ENCODE measurements around the gene ANKHD1. TPM values are rescaled to one million over a fixed set of nuclear protein-coding genes. Genes with fewer than 3 reads are reported as not detected.
"Not testable (repeated sequence)": the region's sequence is repeated elsewhere in the genome, so short reads cannot be mapped to it uniquely, and the experiment has no call there.

Gene ANKHD1
- polyA plus RNA-seq, 3 donors = 32.7 to 42.7 (median 36.8) TPM

DNA sequence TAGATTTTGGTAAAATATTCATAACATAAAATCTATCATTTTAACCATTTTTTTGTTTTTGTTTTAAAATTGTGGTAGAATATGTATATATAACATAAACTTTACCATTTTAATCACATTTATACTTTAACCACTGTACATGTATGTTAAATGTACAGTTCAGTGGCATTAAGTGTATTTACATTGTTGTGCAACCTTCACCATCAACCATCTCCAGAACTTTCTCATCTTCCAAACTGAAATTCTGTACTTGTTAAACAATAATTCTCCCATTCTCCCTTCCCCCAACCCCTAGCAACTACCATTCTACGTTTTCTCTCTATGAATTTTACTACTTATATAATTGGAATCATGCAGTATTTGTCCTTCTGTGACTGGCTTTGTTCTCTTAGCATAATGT is 11.6 kb downstream of the ANKHD1 start:
- WGBS, 3 donors = 67 to 74% (median 69%) methylated on average over 1 of the region's 1 CpG

DNA sequence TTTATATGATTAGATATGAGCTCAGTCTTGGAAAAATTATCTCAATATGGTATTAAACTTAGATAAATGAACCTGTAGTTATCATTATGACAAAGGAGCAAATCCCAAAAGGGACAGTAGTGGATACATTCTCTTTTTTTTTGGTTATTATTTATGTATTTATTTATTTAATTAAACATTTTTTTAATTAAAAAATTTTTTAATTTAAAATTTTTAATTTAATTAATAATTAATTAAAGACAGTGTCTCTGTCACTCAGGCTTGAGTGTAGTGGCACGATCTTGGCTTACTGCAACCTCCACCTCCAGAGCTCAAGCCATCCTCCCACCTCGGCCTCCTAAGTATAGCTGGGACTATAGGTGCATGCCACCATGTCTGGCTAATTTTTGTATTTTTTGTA is 15.6 kb downstream of the ANKHD1 start:
- 98% methylated on average over 2 of the region's 2 CpGs for WGBS, 3 donors

More for the DNA sequence above, 11.6 kb downstream of the ANKHD1 start:
- H3K27ac ChIP-seq (ENCODE audit: low read depth, low read length) = no peak overlapping the region

DNA sequence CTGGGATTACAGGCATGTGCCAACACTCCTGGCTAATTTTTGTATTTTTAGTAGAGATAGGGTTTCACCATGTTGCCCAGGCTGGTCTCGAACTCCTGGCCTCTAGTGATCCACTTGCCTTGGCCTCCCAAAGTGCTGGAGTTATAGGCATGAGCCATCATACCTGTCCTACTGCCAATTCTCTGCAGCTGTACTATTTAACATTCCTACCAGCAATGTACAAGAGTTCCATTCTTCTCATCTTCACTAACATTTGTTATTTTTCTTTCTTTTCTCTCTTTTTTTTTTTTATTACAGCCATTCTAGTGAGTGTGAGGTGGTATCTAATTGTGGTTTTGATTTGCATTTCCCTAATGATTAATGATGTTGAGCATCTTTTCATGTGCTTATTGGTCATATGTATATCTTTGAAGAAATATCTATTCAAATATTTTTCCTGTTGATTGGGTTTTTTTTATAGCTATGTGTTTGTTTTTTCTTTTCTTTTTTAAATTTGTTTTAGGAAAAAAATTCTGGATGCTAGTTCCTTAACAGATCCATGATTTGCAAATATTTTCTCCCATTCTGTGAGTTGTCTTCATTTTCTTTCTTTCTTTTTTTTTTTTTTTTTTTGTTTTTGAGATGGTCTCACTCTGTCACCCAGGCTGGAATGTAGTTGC is 17.4 kb downstream of the ANKHD1 start:
- 95 to 100% (median 100%) methylated on average over 1 of the region's 1 CpG for WGBS, 3 donors

More for the DNA sequence above, 15.6 kb downstream of the ANKHD1 start:
- no peak overlapping the region for H3K27ac ChIP-seq (ENCODE audit: low read depth, low read length)

DNA sequence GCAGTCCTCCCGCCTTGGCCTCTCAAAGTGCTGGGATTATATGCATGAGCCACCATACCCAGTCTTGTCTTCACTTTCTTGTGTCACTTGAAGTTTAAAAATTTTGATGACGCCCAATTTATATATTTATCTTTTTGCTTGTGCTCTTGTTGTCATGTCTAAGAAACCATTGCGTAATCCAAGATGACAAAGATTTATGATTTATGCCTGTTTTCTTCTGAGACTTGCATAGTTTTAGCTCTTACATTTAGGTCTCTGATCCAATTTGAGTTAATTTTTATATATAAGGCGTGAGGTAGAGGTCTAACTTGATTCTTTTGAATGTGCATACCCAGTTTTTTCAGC is 18.6 kb downstream of the ANKHD1 start:
- H3K27ac ChIP-seq (ENCODE audit: low read depth, low read length) = no peak overlapping the region
- WGBS, 3 donors = 92 to 94% (median 93%) methylated on average over 4 of the region's 4 CpGs

More for the DNA sequence above, 17.4 kb downstream of the ANKHD1 start:
- H3K27ac ChIP-seq (ENCODE audit: low read depth, low read length) = no peak overlapping the region

DNA sequence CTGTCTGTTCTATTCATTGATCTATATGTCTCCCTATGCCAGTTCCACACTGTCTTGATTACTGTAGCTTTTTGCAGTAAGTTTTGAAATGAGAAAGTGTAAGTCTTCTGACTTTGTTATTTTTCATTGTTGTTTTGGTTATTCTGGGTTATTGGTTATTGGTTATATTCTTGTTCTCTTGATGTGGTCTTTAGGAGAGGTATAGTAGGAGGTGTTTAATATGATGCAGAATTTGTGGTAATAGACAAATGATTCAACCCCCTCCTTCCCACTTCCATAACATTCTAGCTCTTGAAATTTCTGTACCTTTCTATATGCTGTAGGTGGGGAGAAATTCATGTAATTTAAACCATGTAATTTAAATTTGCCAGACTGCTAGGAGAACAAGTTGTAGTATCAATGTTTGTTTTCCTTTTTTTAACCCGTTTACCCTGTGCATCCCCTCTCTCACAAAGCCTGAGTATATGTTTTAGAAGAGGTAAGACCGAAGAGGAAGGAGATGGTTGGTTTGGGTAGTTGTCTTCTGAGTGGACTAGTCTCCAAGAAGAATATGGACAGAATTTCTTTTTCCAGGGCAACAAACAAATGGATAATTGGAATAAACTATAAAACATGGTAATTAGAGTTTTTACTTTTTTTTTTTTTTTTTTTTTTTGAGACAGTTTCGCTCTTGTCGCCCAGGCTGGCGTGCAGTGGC is 19.2 kb downstream of the ANKHD1 start:
- WGBS, 3 donors = 83 to 92% (median 91%) methylated on average over 5 of the region's 5 CpGs

DNA sequence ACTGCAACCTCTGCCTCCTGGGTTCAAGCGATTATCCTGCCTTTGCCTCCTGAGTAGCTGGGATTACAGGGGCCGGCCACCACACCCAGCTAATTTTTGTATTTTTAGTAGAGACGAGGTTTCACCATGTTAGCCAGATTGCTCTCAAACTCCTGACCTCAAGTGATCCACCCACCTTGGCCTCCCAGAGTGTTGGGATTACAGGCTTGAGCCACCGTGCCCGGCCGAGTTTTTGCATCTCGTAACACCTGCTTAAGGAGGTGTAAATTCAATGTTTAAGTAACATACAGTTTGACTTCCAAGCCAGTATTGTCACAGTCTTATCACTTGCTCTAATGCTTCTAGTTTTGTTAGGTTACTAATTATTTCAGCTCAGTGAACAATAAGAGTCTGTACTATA is 19.7 kb downstream of the ANKHD1 start:
- WGBS, 3 donors = 61 to 83% (median 81%) methylated on average over 7 of the region's 7 CpGs
- H3K27ac ChIP-seq (ENCODE audit: low read depth, low read length) = not testable (repeated sequence)

More for the DNA sequence above, 19.2 kb downstream of the ANKHD1 start:
- H3K27ac ChIP-seq (ENCODE audit: low read depth, low read length) = no peak overlapping the region

DNA sequence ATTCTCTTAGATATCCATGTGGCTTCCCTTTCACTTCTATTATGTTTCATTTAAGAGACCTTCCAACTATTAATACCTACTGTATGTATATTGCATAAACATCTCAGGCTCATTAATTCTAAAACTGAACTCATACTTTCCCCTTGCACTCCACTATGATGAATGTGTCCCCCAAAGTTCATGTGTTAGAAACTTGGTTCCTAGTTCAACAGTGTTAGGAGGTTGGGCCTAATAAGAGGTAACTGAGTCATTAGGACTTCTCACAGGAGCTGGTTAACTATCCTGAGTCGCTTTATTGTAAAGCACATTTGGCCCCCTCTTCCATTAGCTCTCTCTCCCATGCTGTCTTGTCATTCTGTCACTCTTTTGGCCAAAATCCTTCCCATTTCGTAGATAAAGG is 22.0 kb downstream of the ANKHD1 start:
- H3K27ac ChIP-seq (ENCODE audit: low read depth, low read length) = no peak overlapping the region
- 87 to 99% (median 96%) methylated on average over 2 of the region's 2 CpGs for WGBS, 3 donors

DNA sequence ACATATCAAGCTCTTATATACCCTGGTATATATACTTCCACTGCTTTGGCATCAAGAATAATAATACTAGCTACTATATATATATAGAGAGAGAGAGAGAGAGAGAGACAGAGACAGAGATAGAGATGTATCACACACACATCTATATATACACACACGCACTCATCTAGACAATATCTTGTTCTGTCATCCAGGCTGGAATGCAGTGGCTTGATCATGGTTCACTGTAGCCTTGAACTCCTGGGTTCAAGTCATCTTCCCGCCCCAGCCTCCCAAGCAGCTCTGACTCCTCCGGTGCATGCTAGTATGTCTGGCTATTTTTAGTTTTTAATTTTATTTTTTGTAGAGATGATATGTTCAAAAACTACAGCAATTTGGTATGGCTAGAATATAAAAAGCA is 22.5 kb downstream of the ANKHD1 start:
- no peak overlapping the region for H3K27ac ChIP-seq (ENCODE audit: low read depth, low read length)
- 61 to 82% (median 82%) methylated on average over 3 of the region's 3 CpGs for WGBS, 3 donors

DNA sequence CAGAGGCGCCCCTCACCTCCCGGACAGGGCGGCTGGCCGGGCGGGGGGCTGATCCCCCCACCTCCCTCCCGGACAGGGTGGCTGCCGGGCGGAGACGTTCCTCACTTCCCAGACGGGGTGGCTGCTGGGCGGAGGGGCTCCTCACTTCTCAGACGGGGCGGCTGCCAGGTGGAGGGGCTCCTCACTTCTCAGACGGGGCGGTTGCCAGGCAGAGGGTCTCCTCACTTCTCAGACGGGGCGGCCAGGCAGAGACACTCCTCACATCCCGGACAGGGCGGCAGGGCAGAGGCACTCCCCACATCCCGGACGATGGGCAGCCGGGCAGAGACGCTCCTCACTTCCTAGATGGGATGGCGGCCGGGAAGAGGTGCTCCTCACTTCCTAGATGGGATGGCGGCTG is 26.1 kb downstream of the ANKHD1 start:
- not testable (repeated sequence) for H3K27ac ChIP-seq (ENCODE audit: low read depth, low read length)
- WGBS, 3 donors = 94 to 95% methylated on average over 19 to 20 of the region's 26 CpGs; no CpG with 5 or more reads in 1 of the 3 donors

DNA sequence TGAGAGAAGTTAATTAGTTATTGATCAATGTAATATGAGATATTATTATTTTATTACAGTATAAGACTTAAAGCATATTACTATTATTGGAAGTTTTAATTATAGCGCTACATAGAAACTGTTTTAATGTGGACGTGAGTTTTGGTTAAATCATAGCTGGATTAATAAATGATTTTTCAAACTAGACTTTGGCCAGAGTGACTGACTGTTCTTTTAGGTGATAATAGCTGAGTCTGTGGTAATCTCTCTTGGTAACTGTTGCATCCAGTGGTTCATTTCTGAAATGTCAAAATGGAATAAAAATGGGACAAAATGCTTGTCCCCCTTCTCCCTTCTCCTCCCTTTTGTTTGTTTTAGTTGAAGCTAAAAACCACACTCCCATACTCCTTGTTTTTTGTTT is 28.1 kb downstream of the ANKHD1 start:
- 75 to 94% (median 89%) methylated on average over 2 of the region's 2 CpGs for WGBS, 3 donors
- no peak overlapping the region for H3K27ac ChIP-seq (ENCODE audit: low read depth, low read length)

DNA sequence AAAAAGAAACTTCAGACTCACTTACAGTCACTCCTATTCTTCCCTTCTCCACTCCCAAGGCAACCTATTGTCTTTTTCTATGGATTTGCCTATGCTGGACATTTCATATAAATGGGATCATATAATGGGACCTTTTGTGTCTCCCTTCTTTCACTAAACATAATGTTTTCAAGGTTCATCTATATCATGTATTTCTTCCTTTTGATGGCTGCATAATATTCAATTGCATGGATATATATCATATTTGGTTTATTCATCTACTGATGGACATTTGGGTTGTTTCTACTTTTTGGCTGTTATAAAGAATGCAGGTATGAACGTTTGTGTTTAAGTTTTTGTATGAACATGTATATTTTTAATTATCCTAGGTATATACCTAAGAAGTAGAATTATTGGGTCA is 30.6 kb downstream of the ANKHD1 start:
- 74 to 82% (median 76%) methylated on average over 1 of the region's 1 CpG for WGBS, 3 donors

DNA sequence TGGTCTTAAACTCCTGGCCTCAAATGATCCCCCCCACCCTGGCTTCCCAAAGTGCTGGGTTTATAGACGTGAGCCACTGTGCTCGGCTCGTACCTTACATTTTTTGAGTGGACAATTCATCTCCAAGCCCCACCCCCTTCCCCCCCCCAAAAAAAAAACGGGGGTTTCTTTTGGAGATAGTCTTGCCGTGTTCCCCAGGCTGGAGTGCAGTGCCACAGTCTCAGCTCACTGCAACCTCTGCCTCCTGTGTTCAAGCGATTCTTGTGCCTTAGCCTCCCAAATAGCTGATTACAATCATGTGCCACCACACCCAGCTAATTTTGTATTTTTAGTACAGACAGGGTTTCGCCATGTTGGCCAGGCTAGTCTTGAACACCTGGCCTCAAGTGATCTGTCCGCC is 31.3 kb downstream of the ANKHD1 start:
- H3K27ac ChIP-seq (ENCODE audit: low read depth, low read length) = no peak overlapping the region
- 82 to 92% (median 85%) methylated on average over 8 of the region's 8 CpGs for WGBS, 3 donors

More for the DNA sequence above, 30.6 kb downstream of the ANKHD1 start:
- H3K27ac ChIP-seq (ENCODE audit: low read depth, low read length) = no peak overlapping the region

DNA sequence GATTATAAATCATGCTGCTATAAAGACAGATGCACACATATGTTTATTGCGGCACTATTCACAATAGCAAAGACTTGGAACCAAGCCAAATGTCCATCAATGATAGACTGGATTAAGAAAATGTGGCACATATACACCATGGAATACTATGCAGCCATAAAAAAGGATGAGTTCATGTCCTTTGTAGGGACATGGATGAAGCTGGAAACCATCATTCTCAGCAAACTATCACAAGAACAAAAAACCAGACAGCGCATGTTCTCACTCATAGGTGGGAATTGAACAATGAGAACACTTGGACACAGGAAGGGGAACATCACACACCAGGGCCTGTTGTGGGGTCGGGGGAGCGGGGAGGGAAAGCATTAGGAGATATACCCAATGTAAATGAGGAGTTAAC is 55.7 kb downstream of the ANKHD1 start:
- H3K27ac ChIP-seq (ENCODE audit: low read depth, low read length) = not testable (repeated sequence)
- WGBS, 3 donors = 94 to 96% (median 95%) methylated on average over 4 of the region's 4 CpGs

DNA sequence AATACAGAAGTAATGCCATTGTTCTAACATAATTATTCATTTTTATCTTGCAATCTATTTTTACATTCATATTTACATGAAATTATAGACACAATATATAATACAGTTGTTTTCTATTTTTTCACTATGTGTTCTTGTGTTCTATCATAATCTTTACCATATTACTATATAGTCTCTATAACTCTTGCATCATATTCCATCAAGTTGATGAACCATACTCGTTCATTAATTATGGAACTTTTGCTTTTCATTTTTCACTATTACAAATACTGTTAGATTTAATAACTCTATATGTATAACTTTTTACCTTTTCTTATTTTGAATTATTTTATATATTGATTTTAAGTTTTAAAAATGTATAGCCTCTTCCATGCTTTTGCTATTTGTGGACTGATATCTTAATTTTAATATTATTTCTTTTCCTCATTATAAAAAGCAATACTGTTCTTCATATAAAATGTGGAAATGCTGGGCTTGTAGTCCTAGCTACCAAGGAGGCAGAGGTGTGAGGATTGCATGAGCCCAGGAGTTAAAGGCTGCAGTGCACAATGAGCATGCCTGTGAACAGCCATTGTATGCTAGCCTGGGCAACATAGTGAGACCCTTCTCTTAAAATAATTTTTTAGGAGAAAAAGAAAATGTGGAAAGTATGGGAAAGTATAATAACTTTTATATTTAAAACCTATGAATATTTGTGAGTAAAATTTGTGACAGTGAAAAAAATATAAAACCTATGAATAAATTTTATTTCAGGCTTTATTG is 65.5 kb downstream of the ANKHD1 start:
- WGBS, 3 donors = 89 to 96% (median 92%) methylated on average over 1 of the region's 1 CpG

DNA sequence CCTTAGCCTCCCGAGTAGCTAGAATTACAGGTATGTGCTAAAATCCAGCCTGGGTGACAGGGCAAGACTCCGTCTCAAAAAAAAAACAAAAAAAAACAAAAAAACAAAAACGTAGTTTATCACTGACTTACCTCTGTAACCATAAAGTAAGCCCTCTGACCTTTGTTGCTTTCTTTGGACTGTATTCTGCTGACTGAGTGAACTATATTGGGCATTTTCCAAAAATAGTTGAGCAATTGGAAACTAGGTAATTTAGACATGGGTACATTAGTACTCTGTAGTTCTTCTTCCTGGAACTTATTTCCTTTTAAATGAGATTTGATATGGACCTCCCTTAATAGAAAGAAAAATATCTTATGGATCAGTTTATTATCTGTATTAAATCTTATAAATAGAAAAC is 66.6 kb downstream of the ANKHD1 start:
- WGBS, 3 donors = 57 to 77% (median 74%) methylated on average over 3 of the region's 3 CpGs

More for the DNA sequence above, 65.5 kb downstream of the ANKHD1 start:
- H3K27ac ChIP-seq (ENCODE audit: low read depth, low read length) = no peak overlapping the region

DNA sequence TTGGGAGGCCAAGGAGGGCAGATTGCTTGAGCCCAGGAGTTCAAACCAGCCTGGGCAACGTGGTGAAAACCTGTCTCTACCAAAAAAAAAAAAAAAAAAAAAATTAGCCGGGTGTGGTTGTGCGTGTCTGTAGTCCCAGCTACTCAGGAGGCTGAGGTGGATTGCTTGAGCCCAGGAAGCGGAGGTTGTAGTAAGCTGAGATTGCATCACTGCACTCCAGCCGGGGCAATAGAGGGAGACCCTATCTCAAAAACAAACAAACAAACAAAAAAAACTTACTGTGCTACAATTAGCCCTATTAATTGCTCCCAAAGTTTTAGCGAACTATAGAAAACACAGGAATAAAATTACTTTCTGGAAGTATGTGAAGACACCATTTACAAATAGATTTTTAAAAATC is 67.6 kb downstream of the ANKHD1 start:
- WGBS, 3 donors = 74 to 89% (median 79%) methylated on average over 6 of the region's 6 CpGs
- H3K27ac ChIP-seq (ENCODE audit: low read depth, low read length) = no peak overlapping the region

More for the DNA sequence above, 66.6 kb downstream of the ANKHD1 start:
- H3K27ac ChIP-seq (ENCODE audit: low read depth, low read length) = no peak overlapping the region

DNA sequence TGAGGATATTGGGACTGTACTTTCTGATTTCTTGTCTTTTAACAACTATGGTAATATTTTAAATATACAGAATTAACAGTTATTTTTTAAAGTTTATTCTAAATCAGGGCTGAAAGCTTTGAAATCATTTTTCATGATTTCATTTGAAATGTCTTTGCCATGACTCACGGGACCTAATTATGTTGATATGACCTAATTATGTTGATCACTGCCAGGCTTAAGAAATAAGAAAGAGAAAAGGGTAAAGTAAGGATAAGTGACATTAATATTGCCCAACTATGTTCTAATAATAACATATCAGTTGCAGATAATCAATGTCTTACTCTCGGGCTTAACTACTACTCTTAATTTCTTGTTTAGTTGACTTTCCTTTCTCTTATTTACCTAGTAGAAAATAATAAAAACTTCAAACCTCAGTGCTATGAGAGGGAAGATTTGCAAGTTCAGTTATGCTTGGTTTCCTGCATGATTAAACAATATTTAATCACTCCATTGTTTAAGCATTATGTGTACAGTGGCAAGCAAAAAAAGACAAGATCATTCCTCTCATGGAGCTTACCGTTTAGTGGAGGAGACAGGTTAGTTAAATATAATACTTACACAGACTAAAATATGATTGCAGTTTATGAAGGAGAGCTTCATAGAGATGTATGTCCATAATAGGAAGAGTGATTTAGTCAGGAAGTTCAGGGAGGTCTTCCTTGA is 78.8 kb downstream of the ANKHD1 start:
- H3K27ac ChIP-seq (ENCODE audit: low read depth, low read length) = no peak overlapping the region
- WGBS, 3 donors = 26 to 64% (median 52%) methylated on average over 3 of the region's 3 CpGs

DNA sequence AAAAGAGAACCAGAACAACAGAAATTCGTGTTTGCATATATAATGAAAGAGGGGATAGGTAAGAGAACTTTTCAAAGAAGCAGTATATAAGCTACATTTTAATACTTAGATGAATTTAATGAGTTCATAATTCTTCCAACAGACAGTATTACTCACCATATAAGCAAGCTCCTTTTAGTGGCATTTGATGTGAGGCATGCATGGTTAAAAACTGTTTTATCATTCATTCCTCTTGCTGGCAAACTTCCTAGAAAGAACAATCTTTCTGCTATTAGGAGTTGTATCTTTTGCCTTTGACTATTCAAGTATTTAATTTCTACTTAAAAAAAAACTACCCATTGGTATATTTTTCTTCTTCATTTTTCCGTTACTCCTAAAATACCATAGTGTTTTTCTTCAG is 80.1 kb downstream of the ANKHD1 start:
- 85 to 90% (median 87%) methylated on average over 2 of the region's 2 CpGs for whole genome bisulfite sequencing, 3 donors
- no peak overlapping the region for H3K27ac ChIP-seq (ENCODE audit: low read depth, low read length)

DNA sequence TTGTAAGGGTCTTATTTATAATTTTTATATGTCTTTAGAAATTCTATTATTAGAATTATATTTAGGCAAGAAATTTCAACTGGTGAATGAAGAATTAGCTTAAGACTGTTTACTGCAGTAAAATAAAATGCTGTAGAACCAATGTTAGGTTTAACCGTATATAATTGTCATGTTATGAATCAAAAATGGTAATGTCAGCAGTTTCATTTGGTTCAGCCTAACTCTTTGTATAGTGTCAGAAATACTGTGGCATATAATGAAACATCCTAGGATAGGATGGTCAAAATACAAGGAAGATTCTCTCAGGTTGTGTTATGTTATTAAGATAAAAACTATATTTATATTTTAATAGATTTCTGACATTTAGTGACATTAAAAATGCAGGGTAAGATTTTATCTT is 81.4 kb downstream of the ANKHD1 start:
- 89 to 95% (median 94%) methylated on average over 1 of the region's 1 CpG for WGBS, 3 donors

More for the DNA sequence above, 81.4 kb downstream of the ANKHD1 start:
- no peak overlapping the region for H3K27ac ChIP-seq (ENCODE audit: low read depth, low read length)

Measured in adipose tissue (tissue), 3 donors.